Urinary bladder (tissue), 4 donors: ENCODE results near the gene PARG. TPM values are rescaled to one million over a fixed set of nuclear protein-coding genes. Genes with fewer than 3 reads are reported as not detected.

Source experiments
- DNase-seq: peaks from one replicate; pipeline ENCODE4 v3.0.0-alpha.2; 2015; ENCODE audit errors: extremely low spot score
- H3K27ac ChIP-seq: one replicate; pipeline ENCODE4 v1.5.1; 2013; ENCODE audit warnings: low read depth, mild to moderate bottlenecking, moderate library complexity
- H3K36me3 ChIP-seq: one replicate; pipeline ENCODE4 v1.6.1; 2013; ENCODE audit warnings: mild to moderate bottlenecking, moderate library complexity; ENCODE audit not compliant: insufficient read depth
- H3K4me1 ChIP-seq: one replicate; pipeline ENCODE4 v1.6.1; 2013; ENCODE audit warnings: mild to moderate bottlenecking, moderate library complexity; ENCODE audit not compliant: insufficient read depth
- H3K4me3 ChIP-seq: one replicate; pipeline ENCODE4 v1.5.1; 2013; ENCODE audit warnings: low read depth, low read length
- WGBS: extraction: QIAGEN DNeasy Blood & Tissue Kit; methylation state at CpG from one replicate; pipeline ENCODE4 v1.1.7; 2013; 5-methylcytosine and 5-hydroxymethylcytosine counted together
- polyA plus RNA-seq: library from polyadenylated mRNA; stranded (reverse); fragments of 200-250 nt; gene quantifications from one replicate; pipeline ENCODE4 v1.2.3, GENCODE V29; 2013
- total RNA-seq: library from RNA; depleted of rRNA; stranded (reverse); fragments of >200 nt; gene quantifications from one replicate; pipeline ENCODE4 v1.2.3, GENCODE V29; 2014
- donor health status: healthy with polysubstance abuse.
- donor health status: healthy.

The PARG gene
- total and polyA plus RNA-seq, 2 donors, result 12.6 to 65.6 TPM

DNA sequence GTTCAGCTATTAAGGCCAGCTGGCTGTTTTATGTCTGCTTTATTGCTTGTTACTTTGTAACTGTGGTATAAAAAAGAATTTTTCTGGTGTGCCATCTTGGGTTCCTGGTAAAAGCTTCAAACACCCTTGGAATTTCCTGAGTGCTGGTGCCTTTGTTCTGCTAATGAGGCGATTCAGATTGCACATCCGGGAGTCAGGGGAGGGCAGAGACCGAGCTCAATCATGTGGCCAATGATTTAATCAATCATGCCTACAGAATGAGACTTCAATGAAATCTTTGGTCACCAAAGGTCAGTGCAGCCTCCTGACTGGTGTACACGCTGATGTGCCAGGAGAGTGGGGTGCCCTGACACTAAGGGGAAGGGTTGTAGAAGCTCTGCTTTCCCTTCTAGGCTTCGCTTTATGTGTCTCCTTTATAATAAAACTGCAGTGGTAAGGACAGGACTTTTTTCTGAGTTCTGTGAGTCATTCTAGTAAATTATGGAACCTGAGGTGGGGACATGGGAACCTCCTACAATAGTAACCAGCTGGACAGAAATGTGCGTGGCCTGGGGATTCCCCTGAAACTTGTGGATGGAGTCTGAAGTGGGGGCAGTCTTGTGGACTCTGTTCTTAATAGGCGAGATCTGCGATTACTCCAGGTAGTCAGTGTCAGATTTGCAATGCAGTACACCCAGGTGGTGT lies 110.3 kb downstream of the PARG start:
- DNase-seq, result no peak
- 65% methylated on average over 8 of the region's 8 CpGs for WGBS
- no peak overlapping the region for H3K27ac ChIP-seq

GRCh38 chr10:49830846-49831245 lies 111.0 kb downstream of the PARG start:
- no peak for DNase-seq

More for the DNA sequence above, 110.3 kb downstream of the PARG start:
- Histone ChIP-seq H3K36me3 (peaks cover 2% of the 10 kb centered on the region), H3K4me1 (no peaks in the 10 kb centered on the region), H3K4me3 (no peak overlapping the region)

DNA sequence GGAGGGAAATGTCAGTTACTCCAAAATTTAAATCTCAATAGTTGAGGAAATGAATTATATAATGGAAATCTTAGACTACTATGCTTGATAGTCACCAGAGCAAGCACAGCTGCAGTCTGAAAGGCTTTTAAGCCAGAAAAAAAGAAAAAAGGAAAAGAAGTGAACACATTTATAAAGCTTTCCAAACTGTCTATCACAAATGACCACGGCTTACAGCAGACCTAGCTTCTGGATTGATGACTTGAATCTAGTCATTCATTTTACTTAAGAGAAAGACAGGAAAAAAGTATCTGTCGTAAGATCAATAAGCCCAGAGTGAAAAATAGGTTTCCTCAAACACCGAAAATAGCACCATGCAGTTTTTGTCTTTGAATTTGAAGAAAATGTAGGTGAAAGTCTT lies 111.8 kb downstream of the PARG start:
- Histone ChIP-seq H3K4me3 (no peak overlapping the region), H3K36me3 (peaks cover 2% of the 10 kb centered on the region), H3K4me1 (no peaks in the 10 kb centered on the region), H3K27ac (no peak overlapping the region)
- no peak for DNase-seq
- WGBS, result 86% methylated on average over 3 of the region's 3 CpGs

More at GRCh38 chr10:49830846-49831245, 111.0 kb downstream of the PARG start:
- Histone ChIP-seq H3K27ac (no peak overlapping the region), H3K4me1 (no peaks in the 10 kb centered on the region), H3K36me3 (peaks cover 2% of the 10 kb centered on the region), H3K4me3 (no peak overlapping the region)

GRCh38 chr10:49827297-49827696 lies 114.5 kb downstream of the PARG start:
- 91% methylated on average over 3 of the region's 3 CpGs for WGBS
- H3K4me3 ChIP-seq, result no peak overlapping the region
- peaks cover 6% of the 10 kb centered on the region for H3K36me3 ChIP-seq
- no peak for DNase-seq
- H3K27ac ChIP-seq, result no peak overlapping the region
- H3K4me1 ChIP-seq, result no peaks in the 10 kb centered on the region

DNA sequence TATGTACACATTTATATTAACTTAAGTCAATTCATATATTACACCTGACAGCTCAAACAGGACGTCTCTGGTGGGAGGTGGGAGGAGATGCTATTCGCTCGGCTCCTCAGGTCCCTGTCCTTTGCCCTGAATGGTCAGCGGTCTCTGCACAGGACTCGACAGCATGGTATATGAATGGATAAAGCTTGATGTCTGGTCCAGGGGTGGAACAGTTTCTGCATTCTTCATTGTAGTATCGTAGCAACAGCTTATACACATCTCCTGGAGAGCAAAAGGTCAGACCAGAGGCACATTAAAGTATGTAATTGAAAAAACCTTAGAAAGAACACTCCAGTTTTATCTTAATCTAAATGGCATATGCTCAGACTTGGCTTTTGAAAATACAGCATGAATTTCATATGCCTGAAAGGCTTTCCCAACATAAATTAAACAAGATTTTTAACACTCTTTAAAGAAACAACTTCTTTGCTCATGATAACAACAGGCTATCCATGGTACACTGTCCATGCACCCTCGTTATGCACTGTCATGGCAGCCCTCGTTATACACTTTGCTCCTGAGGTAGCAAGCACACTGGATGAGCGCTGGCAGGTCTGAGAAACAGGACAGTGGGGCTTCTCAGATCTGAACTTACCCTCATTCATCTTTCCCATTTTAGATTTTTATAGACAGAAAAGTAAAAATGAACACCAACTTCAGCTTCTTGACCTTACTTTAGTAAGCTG lies 122.4 kb downstream of the PARG start:
- DNase-seq, result no peak
- Histone ChIP-seq H3K27ac (no peak overlapping the region), H3K4me3 (no peak overlapping the region), H3K36me3 (peaks cover 7% of the 10 kb centered on the region), H3K4me1 (no peaks in the 10 kb centered on the region)
- 85% methylated on average over 9 of the region's 9 CpGs for WGBS

GRCh38 chr10:49817845-49818244 lies 124.0 kb downstream of the PARG start:
- DNase-seq, result no peak
- Histone ChIP-seq H3K4me1 (no peaks in the 10 kb centered on the region), H3K4me3 (no peak overlapping the region), H3K36me3 (peaks cover 8% of the 10 kb centered on the region), H3K27ac (no peak overlapping the region)
- WGBS, result 70% methylated on average over 5 of the region's 5 CpGs

- no peaks in the 10 kb centered on the region for H3K4me1 ChIP-seq
- no peak for DNase-seq
- H3K36me3 ChIP-seq, result no peaks in the 10 kb centered on the region
- no peak overlapping the region for H3K4me3 ChIP-seq
- H3K27ac ChIP-seq, result no peak overlapping the region
- 93% methylated on average over 2 of the region's 2 CpGs for WGBS
These were observed 137.8 kb downstream of the PARG start for GRCh38 chr10:49803988-49804387.

- no peak for DNase-seq
- Histone ChIP-seq H3K36me3 (no peaks in the 10 kb centered on the region), H3K4me3 (no peak overlapping the region), H3K4me1 (no peaks in the 10 kb centered on the region), H3K27ac (no peak overlapping the region)
- 86% methylated on average over 4 of the region's 4 CpGs for WGBS
These were observed 143.6 kb downstream of the PARG start for GRCh38 chr10:49798275-49798674.

DNA sequence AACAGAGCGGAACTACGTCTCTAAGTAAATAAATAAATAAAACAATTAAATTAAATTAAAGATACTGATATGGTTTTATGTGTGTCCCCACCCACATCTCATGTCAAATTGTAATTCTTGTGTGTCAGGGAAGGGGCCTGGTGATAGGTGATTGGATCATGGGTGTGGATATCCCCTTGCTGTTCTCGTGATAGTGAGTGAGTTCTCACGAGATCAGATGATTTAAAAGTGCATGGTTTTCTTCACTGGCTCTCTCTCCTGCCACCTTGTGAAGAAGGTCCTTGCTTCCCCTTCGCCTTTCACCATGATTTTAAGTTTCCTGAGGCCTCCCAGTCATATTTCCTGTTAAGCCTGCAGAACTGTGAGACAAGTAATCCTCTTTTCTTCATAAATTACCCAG lies 150.7 kb downstream of the PARG start:
- WGBS, result 61% methylated on average over 5 of the region's 5 CpGs
- no peaks in the 10 kb centered on the region for H3K4me1 ChIP-seq
- H3K36me3 ChIP-seq, result no peaks in the 10 kb centered on the region
- DNase-seq, result no peak
- no peak overlapping the region for H3K27ac ChIP-seq
- H3K4me3 ChIP-seq, result no peak overlapping the region

DNA sequence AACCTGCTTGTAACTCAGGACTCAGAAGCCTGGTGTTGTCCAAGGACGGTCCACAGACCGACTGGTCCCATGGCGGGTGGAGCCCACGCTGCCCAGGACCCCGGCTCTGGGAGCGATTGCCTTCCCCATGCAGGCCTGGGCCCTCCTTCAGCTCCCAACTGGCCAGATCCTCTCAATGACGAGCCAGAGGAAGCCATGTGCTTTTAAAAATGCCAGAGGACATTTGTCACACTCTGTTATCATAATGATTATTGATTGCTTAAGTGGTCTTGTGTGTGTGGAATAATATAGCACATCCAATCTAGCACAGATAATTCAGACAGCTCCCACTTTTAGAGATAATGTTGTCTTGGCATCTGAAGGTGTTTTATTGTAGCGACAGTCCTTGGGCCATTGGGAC lies 157.1 kb downstream of the PARG start:
- DNase-seq, result no peak
- H3K27ac ChIP-seq, result no peak overlapping the region
- H3K36me3 ChIP-seq, result no peaks in the 10 kb centered on the region
- no peaks in the 10 kb centered on the region for H3K4me1 ChIP-seq
- H3K4me3 ChIP-seq, result no peak overlapping the region
- 39% methylated on average over 8 of the region's 8 CpGs for WGBS

DNA sequence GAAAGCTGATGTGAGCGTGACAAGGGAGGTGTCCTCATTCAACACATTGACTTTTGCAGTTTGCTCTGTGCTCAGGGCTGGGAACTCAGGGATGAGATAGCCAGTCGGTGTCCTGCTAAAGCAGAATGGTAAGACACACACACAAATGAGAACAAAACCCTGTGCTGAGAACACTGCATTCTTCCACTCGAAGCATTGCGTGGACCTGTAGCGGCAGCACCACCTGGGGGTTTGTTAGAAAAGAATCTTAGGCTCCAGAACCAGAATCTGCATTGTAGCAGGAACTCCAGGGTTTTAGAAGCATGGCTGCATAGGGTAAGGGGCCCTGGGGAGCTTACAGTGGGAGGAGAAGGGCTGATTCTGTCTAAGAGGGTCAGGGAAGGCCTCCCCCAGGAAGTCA lies 158.2 kb downstream of the PARG start:
- no peak overlapping the region for H3K27ac ChIP-seq
- 62% methylated on average over 5 of the region's 5 CpGs for WGBS
- H3K36me3 ChIP-seq, result no peaks in the 10 kb centered on the region
- no peak overlapping the region for H3K4me3 ChIP-seq
- no peaks in the 10 kb centered on the region for H3K4me1 ChIP-seq
- no peak for DNase-seq

GRCh38 chr10:49781247-49781646 lies 160.6 kb downstream of the PARG start:
- no peak for DNase-seq
- no peaks in the 10 kb centered on the region for H3K4me1 ChIP-seq
- H3K36me3 ChIP-seq, result no peaks in the 10 kb centered on the region
- no peak overlapping the region for H3K27ac ChIP-seq
- no peak overlapping the region for H3K4me3 ChIP-seq

- Histone ChIP-seq H3K27ac (no peak overlapping the region), H3K4me1 (no peaks in the 10 kb centered on the region), H3K36me3 (no peaks in the 10 kb centered on the region), H3K4me3 (no peak overlapping the region)
- 77% methylated on average over 3 of the region's 3 CpGs for WGBS
- no peak for DNase-seq
These were observed 163.6 kb downstream of the PARG start for GRCh38 chr10:49778197-49778596.

DNA sequence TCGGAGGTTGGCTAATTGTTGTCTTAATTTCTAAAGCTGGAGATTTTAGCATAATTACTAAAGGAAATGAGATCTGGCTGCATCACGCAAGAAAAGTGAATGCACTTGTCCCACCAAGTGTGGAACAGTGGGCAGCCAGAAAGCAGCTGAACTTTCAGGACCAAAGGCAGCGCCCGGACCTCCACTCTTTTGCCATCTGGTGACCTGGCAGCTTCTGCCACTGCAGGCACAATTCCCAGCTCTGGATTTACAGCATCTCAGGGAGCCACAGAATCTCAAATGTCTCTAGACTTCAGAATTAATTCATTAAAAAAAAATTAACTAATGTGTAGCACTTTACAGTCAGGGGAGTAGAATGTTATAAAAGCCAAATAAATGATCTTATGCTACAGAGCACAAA lies 165.0 kb downstream of the PARG start:
- Histone ChIP-seq H3K4me1 (no peaks in the 10 kb centered on the region), H3K27ac (no peak overlapping the region), H3K4me3 (no peak overlapping the region), H3K36me3 (no peaks in the 10 kb centered on the region)
- WGBS, result 80% methylated on average over 4 of the region's 4 CpGs
- no peak for DNase-seq
